Left ventricle myocardium inferior (tissue), 1 donor: ENCODE data around the gene CACNA1C. TPM values are rescaled to one million over a fixed set of nuclear protein-coding genes. Genes with fewer than 3 reads are reported as not detected.

Experiments
- DNase-seq: peaks from one replicate; pipeline ENCODE4 v3.0.0-alpha.2; 2020
- H3K27ac ChIP-seq: fragments of 200-600 bp; replicated peaks from 2 replicates; pipeline ENCODE4 v1.8.0; 2021
- H3K27me3 ChIP-seq: fragments of 200-600 bp; 2 replicates; pipeline ENCODE4 v1.8.0; 2021; ENCODE audit warnings: low read depth
- H3K36me3 ChIP-seq: fragments of 200-600 bp; 2 replicates; pipeline ENCODE4 v1.8.0; 2021
- H3K4me1 ChIP-seq: fragments of 200-600 bp; 2 replicates; pipeline ENCODE4 v1.8.0; 2021
- H3K4me3 ChIP-seq: fragments of 200-600 bp; 2 replicates; pipeline ENCODE4 v1.8.0; 2021; ENCODE audit warnings: mild to moderate bottlenecking, moderate library complexity
- H3K9me3 ChIP-seq: fragments of 200-600 bp; replicated peaks from 2 replicates; pipeline ENCODE4 v1.8.0; 2021
- intact Hi-C: fragments of 100-400 bp; cut with micrococcal nuclease; formaldehyde crosslinking; loops from one replicate; pipeline ENCODE4 v1.11.0; 2022
- total RNA-seq: library from RNA; stranded (reverse); fragmentation: NEBNext Ultra II Directional; extraction: Animal tissue kit (Norgen Biotek cat#: 25700); gene quantifications from one replicate; pipeline ENCODE4 v1.2.1, GENCODE V29; 2021
- TF ChIP-seq, protein P1 (sequence below): fragments of 200-600 bp; IDR thresholded peaks from 2 replicates; pipeline ENCODE4 v1.8.0; 2021; ENCODE audit warnings: antibody characterized with exemption, mild to moderate bottlenecking, borderline replicate concordance
- donor health status: DM: no; HTN: yes; CAD: no; lungs with severe emphysema.

CACNA1C gene
- total RNA-seq, 1 donor from 2014 or later = 137 TPM

DNA sequence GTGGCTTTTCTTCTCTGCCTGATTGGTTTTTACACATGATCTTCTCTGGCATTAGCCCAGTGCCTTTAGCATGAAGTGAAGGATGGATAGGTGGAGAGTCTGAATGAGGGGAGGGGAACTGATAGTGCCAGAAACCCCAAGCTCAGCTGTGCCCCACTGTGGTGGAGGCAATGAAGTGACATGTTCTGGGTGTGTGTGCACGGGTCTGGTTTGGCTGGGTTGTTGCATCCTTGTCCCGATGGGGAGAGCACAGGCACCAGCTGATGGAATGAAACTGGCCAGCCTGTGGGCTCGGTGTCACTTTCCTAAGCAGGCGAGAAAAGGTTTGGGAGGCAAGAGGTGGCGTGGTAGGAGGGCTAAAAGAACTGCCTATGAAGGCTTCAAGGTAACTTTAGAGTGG lies 65.3 kb downstream of the CACNA1C start:
- H3K4me3 ChIP-seq = no peak overlapping the region
- H3K36me3 ChIP-seq = peaks cover 40% of the 10 kb centered on the region
- DNase-seq = no peak
- H3K4me1 ChIP-seq = peaks cover 84% of the 10 kb centered on the region
- H3K27ac ChIP-seq = peak overlapping the region; percentile 88
- intact Hi-C loops = no loop called here
- TF ChIP-seq, protein P1, sequence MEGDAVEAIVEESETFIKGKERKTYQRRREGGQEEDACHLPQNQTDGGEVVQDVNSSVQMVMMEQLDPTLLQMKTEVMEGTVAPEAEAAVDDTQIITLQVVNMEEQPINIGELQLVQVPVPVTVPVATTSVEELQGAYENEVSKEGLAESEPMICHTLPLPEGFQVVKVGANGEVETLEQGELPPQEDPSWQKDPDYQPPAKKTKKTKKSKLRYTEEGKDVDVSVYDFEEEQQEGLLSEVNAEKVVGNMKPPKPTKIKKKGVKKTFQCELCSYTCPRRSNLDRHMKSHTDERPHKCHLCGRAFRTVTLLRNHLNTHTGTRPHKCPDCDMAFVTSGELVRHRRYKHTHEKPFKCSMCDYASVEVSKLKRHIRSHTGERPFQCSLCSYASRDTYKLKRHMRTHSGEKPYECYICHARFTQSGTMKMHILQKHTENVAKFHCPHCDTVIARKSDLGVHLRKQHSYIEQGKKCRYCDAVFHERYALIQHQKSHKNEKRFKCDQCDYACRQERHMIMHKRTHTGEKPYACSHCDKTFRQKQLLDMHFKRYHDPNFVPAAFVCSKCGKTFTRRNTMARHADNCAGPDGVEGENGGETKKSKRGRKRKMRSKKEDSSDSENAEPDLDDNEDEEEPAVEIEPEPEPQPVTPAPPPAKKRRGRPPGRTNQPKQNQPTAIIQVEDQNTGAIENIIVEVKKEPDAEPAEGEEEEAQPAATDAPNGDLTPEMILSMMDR = no peak
- no peaks in the 10 kb centered on the region for H3K9me3 ChIP-seq
- H3K27me3 ChIP-seq = no peaks in the 10 kb centered on the region

DNA sequence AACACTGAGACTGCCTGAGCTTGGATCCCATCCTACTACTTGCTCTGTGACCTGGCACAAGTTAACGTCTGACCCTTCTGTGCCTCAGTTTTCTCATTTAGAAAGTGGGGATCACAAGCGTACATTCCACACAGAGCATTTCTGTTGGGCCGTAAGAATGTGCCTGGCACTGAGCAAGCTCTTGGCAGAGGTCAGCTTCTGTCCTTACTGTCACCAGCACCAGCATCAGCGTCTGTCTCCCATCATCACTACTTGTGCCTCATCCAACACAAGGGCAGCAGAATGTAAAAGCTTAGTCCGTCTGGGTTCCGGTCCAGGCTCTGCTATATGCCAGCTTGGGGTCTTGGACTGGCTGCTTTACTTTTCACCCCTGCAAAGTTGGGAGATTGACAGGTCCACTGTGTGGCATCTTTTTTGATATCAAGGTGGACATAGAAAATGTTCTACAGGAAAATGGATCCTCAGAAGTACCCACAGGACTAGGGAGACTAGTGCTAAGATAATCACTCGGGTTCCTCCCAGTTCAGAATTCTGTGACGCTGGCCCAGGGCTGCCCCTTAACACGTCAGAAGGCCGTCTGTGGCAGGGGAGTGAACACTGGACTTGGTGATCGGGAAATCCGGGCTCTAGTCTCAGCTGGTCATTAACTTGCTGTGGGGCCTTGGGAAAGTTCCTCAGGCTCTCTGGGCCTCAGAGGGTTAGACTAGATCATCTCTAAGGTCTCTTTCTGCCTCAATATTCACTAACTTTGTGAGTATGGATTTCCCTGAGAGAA lies 65.9 kb downstream of the CACNA1C start:
- Histone ChIP-seq H3K9me3 (no peaks in the 10 kb centered on the region), H3K36me3 (peaks cover 40% of the 10 kb centered on the region), H3K27me3 (no peaks in the 10 kb centered on the region), H3K4me1 (peaks cover 85% of the 10 kb centered on the region), H3K27ac (peak overlapping the region; percentile 88), H3K4me3 (no peak overlapping the region)
- TF ChIP-seq, protein P1 = no peak
- DNase-seq = no peak
- intact Hi-C loops = no loop called here

DNA sequence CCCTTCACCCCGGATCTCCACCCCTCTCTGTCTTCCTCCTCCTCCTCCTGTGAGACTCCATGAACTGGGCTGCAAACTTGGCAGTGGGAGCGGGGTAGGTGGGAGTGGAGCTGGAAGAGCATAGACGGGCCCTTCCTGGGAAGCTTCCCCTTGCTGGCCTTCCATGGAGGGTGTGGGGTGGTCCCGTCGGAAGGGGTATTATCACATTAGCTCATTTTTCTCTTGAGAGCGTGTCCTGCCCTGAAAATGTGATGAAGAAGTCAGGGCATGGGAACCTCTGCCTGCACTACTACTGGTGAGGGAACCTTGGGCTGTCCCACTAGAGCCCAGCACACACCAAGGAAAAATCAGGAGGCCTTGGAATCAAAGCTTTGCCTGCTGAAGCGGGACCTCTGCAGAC lies 66.5 kb downstream of the CACNA1C start:
- intact Hi-C loops = no loop called here
- Histone ChIP-seq H3K27me3 (no peaks in the 10 kb centered on the region), H3K9me3 (no peaks in the 10 kb centered on the region), H3K4me3 (no peak overlapping the region), H3K27ac (peak overlapping the region; percentile 88), H3K4me1 (peaks cover 81% of the 10 kb centered on the region), H3K36me3 (peaks cover 40% of the 10 kb centered on the region)
- TF ChIP-seq, protein P1 = no peak
- DNase-seq = no peak

GRCh38 chr12:2120982-2121758 lies 68.4 kb downstream of the CACNA1C start:
- intact Hi-C loops = no loop called here
- peaks cover 28% of the 10 kb centered on the region for H3K36me3 ChIP-seq
- H3K4me3 ChIP-seq = no peak overlapping the region
- TF ChIP-seq, protein P1 = no peak
- H3K27me3 ChIP-seq = no peaks in the 10 kb centered on the region
- peaks cover 81% of the 10 kb centered on the region for H3K4me1 ChIP-seq
- peak overlapping the region; percentile 30 for H3K27ac ChIP-seq
- H3K9me3 ChIP-seq = no peaks in the 10 kb centered on the region
- no peak for DNase-seq

DNA sequence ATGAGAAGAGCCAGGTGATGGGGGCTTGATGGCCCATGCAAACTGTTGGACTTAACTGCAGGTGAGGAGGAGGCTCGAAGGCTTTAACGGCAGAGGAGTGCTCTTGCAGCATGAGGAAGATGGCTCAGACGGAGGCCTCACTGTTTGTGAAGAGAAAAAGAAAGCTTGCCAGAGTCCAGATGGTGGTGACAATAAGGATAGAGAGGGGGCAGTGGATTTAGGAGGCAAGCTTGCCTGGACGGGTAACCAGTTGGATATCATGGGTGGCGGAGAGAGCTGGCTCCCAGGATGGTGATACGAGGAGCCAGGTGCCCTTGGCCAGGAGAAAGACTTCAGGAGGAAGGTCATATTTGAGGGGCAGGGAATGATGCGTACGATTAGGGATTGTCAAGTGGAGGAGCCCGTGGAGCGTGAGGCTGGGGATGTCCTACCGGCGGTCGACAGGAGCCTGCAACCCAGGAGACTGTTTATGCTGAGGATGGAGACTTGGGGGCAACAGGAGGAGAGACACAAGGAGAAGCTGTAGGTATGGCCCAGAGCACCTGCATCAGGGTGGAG lies 71.8 kb downstream of the CACNA1C start:
- no peak for DNase-seq
- Histone ChIP-seq H3K4me3 (no peak overlapping the region), H3K36me3 (peaks cover 25% of the 10 kb centered on the region), H3K27ac (peak overlapping the region; percentile 41), H3K4me1 (peaks cover 68% of the 10 kb centered on the region), H3K27me3 (no peaks in the 10 kb centered on the region), H3K9me3 (no peaks in the 10 kb centered on the region)
- TF ChIP-seq, protein P1 = no peak
- intact Hi-C loops = no loop called here
